IMR-90 (cell line): Measurements from ENCODE around the gene NDUFS5.

ENCODE experiments used
- MAZ ChIP-seq: IDR thresholded peaks from 2 replicates; pipeline ENCODE4 v1.6.1; 2012; ENCODE audit warnings: low read depth, mild to moderate bottlenecking, low read length, improper control_type of control experiment, moderate library complexity, borderline replicate concordance
- POLR2A ChIP-seq: IDR thresholded peaks from 2 replicates; pipeline ENCODE4 v1.6.1; 2012; ENCODE audit warnings: mild to moderate bottlenecking, low read depth, low read length
- RAD21 ChIP-seq: IDR thresholded peaks from 2 replicates; pipeline ENCODE4 v1.6.1; 2012; ENCODE audit warnings: low read length, improper control_type of control experiment
- TF ChIP-seq, protein P1 (sequence below): conservative IDR thresholded peaks from 2 replicates; pipeline ENCODE4 v1.5.1; 2012; ENCODE audit warnings: mild to moderate bottlenecking, low read depth, low read length, improper control_type of control experiment

DNA sequence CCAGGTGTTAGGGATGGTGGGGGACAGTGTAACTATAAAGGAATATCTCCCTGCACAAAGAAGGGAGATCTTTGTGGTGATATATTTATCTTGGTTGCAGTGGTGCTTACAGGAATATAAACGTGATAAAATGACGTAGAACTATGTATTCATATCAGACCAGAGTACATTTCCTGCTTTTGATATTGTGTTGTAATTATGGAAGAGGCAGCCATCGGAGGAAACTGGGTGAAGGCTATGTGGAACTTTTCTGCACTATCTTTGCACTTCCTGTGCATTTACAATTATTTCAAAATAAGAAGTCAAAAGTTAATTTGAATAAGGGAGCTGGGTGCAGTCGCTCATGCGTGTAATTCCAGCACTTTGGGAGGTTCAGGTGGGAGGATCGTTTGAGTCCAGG lies 37.6 kb downstream of the NDUFS5 start:
- TF ChIP-seq POLR2A, result no peak
- TF ChIP-seq, protein P1, sequence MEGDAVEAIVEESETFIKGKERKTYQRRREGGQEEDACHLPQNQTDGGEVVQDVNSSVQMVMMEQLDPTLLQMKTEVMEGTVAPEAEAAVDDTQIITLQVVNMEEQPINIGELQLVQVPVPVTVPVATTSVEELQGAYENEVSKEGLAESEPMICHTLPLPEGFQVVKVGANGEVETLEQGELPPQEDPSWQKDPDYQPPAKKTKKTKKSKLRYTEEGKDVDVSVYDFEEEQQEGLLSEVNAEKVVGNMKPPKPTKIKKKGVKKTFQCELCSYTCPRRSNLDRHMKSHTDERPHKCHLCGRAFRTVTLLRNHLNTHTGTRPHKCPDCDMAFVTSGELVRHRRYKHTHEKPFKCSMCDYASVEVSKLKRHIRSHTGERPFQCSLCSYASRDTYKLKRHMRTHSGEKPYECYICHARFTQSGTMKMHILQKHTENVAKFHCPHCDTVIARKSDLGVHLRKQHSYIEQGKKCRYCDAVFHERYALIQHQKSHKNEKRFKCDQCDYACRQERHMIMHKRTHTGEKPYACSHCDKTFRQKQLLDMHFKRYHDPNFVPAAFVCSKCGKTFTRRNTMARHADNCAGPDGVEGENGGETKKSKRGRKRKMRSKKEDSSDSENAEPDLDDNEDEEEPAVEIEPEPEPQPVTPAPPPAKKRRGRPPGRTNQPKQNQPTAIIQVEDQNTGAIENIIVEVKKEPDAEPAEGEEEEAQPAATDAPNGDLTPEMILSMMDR, result no peak
- no peak for TF ChIP-seq RAD21
- no peak for TF ChIP-seq MAZ
